WERI-Rb-1 (cell line): ENCODE data around the gene POLR1D.
A peak's percentile ranks its signal among the peaks of the same experiment; 100 is the strongest.

Source experiments
- DNase-seq: peaks from one replicate; pipeline ENCODE4 v3.0.0-alpha.2; 2020
- H3K27ac ChIP-seq: fragments of 250-450 bp; sonication (Bioruptor Pico); 2 replicates; pipeline ENCODE4 v1.5.1; 2020; ENCODE audit warnings: mild to moderate bottlenecking, moderate library complexity
- H3K27me3 ChIP-seq: fragments of 250-450 bp; sonication (Bioruptor Pico); 2 replicates; pipeline ENCODE4 v1.5.1; 2021; ENCODE audit warnings: mild to moderate bottlenecking, low read depth, moderate library complexity; ENCODE audit not compliant: insufficient read depth, severe bottlenecking
- H3K36me3 ChIP-seq: fragments of 250-450 bp; sonication (Bioruptor Pico); 2 replicates; pipeline ENCODE4 v1.5.1; 2020; ENCODE audit warnings: mild to moderate bottlenecking, moderate library complexity
- H3K4me3 ChIP-seq: 2 replicates; pipeline ENCODE4 v1.5.1; 2011; ENCODE audit warnings: low read depth, mild to moderate bottlenecking, control low read depth, low read length
- H3K9me3 ChIP-seq: fragments of 250-450 bp; sonication (Bioruptor Pico); 2 replicates; pipeline ENCODE4 v1.5.1; 2021; ENCODE audit warnings: mild to moderate bottlenecking, moderate library complexity; ENCODE audit not compliant: severe bottlenecking
- TF ChIP-seq, protein P1 (sequence below): IDR thresholded peaks from 2 replicates; pipeline ENCODE4 v1.5.1; 2011; ENCODE audit warnings: low read depth, mild to moderate bottlenecking, control low read depth, inconsistent platforms, low read length

Gene POLR1D

DNA sequence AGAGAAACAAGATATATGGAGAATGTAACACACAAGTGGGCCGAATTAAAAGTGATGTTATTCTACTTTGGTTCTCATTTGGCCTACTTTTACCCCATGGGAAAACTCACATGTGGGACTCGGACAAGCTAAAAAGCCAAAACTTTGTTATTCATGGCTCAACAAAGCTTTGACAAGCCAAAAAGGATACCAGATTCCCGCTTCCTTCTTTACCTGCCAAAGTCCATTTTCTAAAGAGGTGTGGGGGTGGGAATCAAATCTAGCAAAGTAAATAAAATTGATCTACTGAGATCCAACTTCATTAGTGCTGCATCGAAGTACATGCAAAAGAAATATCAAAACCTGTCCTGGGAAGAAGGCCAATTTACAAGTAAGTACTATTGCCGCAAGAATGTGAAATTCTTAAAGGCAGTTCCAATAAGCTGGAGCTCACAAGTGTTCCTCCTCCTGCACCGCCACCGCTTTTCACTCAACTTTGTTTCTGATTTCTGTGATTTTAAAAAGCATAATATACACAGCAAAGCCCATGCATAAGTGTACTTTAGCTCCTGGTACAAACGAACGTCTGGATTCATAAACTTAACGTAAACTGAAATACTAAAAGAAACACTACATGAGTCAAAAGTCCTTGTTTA, 2.5 kb upstream of the POLR1D start:
- Histone ChIP-seq H3K4me3 (peak overlapping the region; percentile 89), H3K27me3 (no peaks in the 10 kb centered on the region), H3K9me3 (no peaks in the 10 kb centered on the region), H3K27ac (no peak overlapping the region), H3K36me3 (peaks cover 26% of the 10 kb centered on the region)
- DNase-seq, result no peak
- TF ChIP-seq, protein P1, sequence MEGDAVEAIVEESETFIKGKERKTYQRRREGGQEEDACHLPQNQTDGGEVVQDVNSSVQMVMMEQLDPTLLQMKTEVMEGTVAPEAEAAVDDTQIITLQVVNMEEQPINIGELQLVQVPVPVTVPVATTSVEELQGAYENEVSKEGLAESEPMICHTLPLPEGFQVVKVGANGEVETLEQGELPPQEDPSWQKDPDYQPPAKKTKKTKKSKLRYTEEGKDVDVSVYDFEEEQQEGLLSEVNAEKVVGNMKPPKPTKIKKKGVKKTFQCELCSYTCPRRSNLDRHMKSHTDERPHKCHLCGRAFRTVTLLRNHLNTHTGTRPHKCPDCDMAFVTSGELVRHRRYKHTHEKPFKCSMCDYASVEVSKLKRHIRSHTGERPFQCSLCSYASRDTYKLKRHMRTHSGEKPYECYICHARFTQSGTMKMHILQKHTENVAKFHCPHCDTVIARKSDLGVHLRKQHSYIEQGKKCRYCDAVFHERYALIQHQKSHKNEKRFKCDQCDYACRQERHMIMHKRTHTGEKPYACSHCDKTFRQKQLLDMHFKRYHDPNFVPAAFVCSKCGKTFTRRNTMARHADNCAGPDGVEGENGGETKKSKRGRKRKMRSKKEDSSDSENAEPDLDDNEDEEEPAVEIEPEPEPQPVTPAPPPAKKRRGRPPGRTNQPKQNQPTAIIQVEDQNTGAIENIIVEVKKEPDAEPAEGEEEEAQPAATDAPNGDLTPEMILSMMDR, result no peak

DNA sequence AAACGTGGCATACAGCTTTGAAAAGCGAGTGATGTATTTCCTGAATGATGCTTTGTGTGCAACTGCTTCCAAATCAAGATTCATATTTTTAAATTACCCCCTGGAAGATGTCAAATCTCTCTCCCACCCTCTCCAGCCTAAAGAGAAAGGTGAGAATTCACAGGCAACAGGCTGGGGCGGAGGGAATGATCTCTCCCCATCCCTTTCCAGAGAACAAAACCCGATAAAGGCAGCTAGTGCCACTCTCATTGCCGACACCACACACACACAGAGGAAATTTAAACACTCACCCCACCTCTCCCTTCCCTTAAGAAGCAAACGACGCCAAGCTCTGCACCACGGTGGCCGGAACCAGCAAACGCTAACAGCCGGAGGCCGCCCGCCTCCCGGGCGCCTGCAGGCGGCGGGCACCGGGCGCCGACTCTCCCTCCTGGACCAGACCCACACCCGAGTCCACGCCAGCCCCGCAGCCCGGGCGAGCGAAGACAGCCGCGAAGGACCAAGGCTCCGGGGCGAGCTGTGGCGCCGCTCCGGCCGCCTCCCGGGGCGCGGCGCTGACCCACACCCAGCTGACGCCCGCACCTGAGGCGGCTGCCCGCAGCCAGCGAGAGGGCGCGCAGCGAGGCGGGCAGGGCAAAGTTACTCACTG, 1.8 kb upstream of the POLR1D start:
- Histone ChIP-seq H3K27ac (peak overlapping the region; percentile 89), H3K36me3 (peaks cover 32% of the 10 kb centered on the region), H3K4me3 (peak overlapping the region; percentile 89), H3K9me3 (no peaks in the 10 kb centered on the region), H3K27me3 (no peaks in the 10 kb centered on the region)
- TF ChIP-seq, protein P1, result peak; percentile 31; the same call in 1 of the 2 replicates
- DNase-seq, result peak; percentile 54

DNA sequence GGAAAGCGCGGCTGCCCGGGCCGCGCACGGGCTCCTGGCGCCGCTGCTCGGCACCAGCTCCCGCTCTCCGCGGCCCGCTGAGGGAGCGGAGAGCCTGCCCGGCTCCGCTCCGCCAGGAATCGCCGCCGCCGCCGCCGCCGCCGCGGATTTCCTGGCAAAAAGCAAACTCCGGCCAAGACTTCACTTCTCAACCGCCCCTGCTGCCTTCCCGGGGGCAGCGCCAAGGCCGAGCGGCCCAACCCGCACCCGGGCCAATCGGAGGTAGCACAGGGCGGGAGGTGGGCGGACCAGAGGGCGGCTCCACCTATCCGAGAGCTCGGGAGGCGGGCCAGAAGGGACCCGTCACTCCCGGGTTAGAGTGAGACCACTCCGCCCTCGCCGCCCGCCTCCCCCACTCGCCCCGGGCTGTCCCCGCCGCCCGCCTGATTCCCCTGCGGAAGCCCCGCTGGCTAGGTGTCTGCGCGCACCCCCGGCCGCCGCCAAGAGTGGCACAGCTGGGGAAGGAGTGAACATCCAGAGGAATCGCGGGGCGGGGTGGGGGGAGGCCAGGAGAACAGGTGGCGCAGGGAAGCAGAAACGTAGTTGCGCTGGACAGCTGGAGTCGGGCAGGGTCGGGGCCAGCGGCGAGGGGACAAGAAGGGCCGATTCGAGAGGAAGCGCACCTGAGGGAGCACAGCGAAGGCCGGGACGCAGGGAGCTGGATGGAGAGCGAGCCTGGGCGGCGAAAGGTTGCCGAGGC, 1.1 kb upstream of the POLR1D start, which contains the start of gene LNX2:
Gene LNX2, minus strand, starts transcription at position 153 of the 739 bp plus-strand sequence. CDS start 38,826 bp downstream, outside the sequence.
- Histone ChIP-seq H3K27ac (peak within 1 kb of the TSS; percentile 89), H3K9me3 (no peaks in the 10 kb centered on the region), H3K36me3 (peaks cover 35% of the 10 kb centered on the region), H3K4me3 (peak within 1 kb of the TSS; percentile 89), H3K27me3 (no peaks in the 10 kb centered on the region)
- TF ChIP-seq, protein P1, result no peak
- DNase-seq, result peak; percentile 100

DNA sequence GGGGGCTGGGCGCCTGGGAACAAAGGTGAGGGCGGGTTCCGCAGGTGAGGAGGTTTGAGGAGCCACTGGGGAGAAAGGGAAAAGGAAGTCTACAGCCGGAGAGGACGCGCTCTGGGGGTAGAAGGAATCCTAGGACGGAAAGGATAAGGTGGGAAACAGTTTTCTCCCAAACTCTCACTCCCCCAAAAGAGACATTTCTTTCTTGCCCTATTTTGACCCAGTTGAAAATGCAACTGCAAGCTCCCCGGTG, 651 bp upstream of the POLR1D start:
- Histone ChIP-seq H3K4me3 (peak overlapping the region; percentile 89), H3K27ac (peak overlapping the region; percentile 89), H3K36me3 (peaks cover 33% of the 10 kb centered on the region), H3K27me3 (no peaks in the 10 kb centered on the region), H3K9me3 (no peaks in the 10 kb centered on the region)
- no peak for DNase-seq
- TF ChIP-seq, protein P1, result no peak

DNA sequence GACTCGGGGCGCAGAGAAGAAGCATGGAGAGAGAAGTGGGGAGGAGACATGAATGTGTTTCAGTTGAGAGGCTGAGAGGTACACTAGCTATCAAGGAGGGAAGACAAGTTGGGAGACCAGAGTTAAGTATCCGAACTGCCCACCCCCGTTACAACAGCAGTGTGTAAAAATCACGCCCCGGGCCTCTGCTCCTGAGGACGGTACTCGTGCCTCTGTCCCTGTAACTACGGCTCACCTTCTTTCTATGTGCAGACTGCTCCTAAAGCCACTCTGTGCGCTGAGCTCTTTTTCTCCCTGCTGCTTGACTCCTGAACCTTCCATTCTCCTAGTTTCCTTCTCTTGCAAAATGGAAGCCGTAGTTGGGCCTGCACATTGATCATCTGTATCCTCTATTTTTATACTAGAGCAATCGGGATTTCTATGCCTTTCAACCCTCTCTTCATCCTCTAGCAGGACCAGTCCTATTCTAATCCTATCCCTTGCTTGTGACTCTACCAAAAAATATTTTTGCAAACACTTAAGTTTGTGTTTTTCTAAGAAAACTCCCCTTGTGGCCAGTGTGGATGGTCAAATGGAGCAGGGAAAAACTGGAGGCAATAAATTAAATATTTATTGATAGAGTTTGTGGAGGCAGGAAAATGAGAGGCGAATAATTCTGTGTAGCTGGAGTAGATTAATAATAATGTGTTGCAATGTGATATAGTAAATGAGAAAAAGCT, 569 bp downstream of the POLR1D start:
- Histone ChIP-seq H3K36me3 (peaks cover 33% of the 10 kb centered on the region), H3K27ac (peak overlapping the region; percentile 89), H3K9me3 (no peaks in the 10 kb centered on the region), H3K27me3 (no peaks in the 10 kb centered on the region), H3K4me3 (peak overlapping the region; percentile 89)
- DNase-seq, result no peak
- TF ChIP-seq, protein P1, result no peak
